Osteoblast (primary cell): ENCODE data around the gene TSSC4. TPM values are rescaled to one million over a fixed set of nuclear protein-coding genes. Genes with fewer than 3 reads are reported as not detected.

Source experiments
- DNase-seq: peaks from one replicate; pipeline ENCODE4 v3.0.0; 2011; ENCODE audit warnings: low spot score, mixed read lengths; ENCODE audit not compliant: insufficient read length; ENCODE audit errors: missing footprints
- H2AFZ ChIP-seq: 2 replicates; pipeline ENCODE4 v1.6.0; 2011; ENCODE audit warnings: mild to moderate bottlenecking, low read length
- H3K27ac ChIP-seq: 2 replicates; pipeline ENCODE4 v1.5.1; 2011; ENCODE audit warnings: mild to moderate bottlenecking, low read depth, low read length, moderate library complexity
- H3K27me3 ChIP-seq: 2 replicates; pipeline ENCODE4 v1.6.0; 2012; ENCODE audit warnings: mild to moderate bottlenecking, control low read depth, inconsistent platforms, low read length, moderate library complexity; ENCODE audit not compliant: insufficient read depth
- H3K36me3 ChIP-seq: 2 replicates; pipeline ENCODE4 v1.5.1; 2011; ENCODE audit warnings: mild to moderate bottlenecking, low read length, control low read depth, moderate library complexity; ENCODE audit not compliant: insufficient read depth
- H3K4me1 ChIP-seq: 2 replicates; pipeline ENCODE4 v1.5.1; 2011; ENCODE audit warnings: mild to moderate bottlenecking, low read length, control low read depth, moderate library complexity; ENCODE audit not compliant: insufficient read depth
- H3K4me2 ChIP-seq: 2 replicates; pipeline ENCODE4 v1.6.0; 2011; ENCODE audit warnings: mild to moderate bottlenecking, low read length; ENCODE audit not compliant: insufficient read depth
- H3K4me3 ChIP-seq: fragments of 200-600 bp; sonication (generic); 3 replicates; pipeline ENCODE4 v1.5.1; 2012; ENCODE audit warnings: mild to moderate bottlenecking, low read length, inconsistent platforms; ENCODE audit not compliant: insufficient read depth
- H3K79me2 ChIP-seq: 2 replicates; pipeline ENCODE4 v1.6.0; 2012; ENCODE audit warnings: mild to moderate bottlenecking, low read length, control low read depth, inconsistent platforms; ENCODE audit not compliant: insufficient read depth
- H3K9me3 ChIP-seq: 2 replicates; pipeline ENCODE4 v1.5.1; 2011; ENCODE audit warnings: low read depth, low read length, control low read depth
- H4K20me1 ChIP-seq: 2 replicates; pipeline ENCODE4 v1.6.0; 2012; ENCODE audit warnings: mild to moderate bottlenecking, low read length, control low read depth; ENCODE audit not compliant: insufficient read depth
- CTCF ChIP-seq: IDR thresholded peaks from 2 replicates; pipeline ENCODE4 v1.5.1; 2011; ENCODE audit warnings: mild to moderate bottlenecking, low read depth, low read length, moderate library complexity; ENCODE audit errors: extremely low read depth
- total RNA-seq: library from RNA; depleted of rRNA; stranded (reverse); fragments of >200 nt; gene quantifications from 2 replicates; pipeline ENCODE4 v1.2.3, GENCODE V29; 2012

The TSSC4 gene
- total RNA-seq, 1 donor: 46.7 TPM

GRCh38 chr11:2381494-2382128 lies 18.9 kb upstream of the TSSC4 start:
- H3K36me3 ChIP-seq: peaks cover 3% of the 10 kb centered on the region
- no peak overlapping the region for H3K4me2 ChIP-seq
- TF ChIP-seq CTCF: no peak
- H3K27ac ChIP-seq: no peak overlapping the region
- H3K4me1 ChIP-seq: peaks cover 19% of the 10 kb centered on the region
- peaks cover 84% of the 10 kb centered on the region for H4K20me1 ChIP-seq
- H3K79me2 ChIP-seq: peaks cover 88% of the 10 kb centered on the region
- no peaks in the 10 kb centered on the region for H3K9me3 ChIP-seq
- no peak for DNase-seq
- H3K4me3 ChIP-seq: no peak overlapping the region
- H3K27me3 ChIP-seq: no peaks in the 10 kb centered on the region
- no peak overlapping the region for H2AFZ ChIP-seq

- no peak for TF ChIP-seq CTCF
- H3K36me3 ChIP-seq: peaks cover 3% of the 10 kb centered on the region
- peaks cover 24% of the 10 kb centered on the region for H3K4me1 ChIP-seq
- H4K20me1 ChIP-seq: peaks cover 86% of the 10 kb centered on the region
- H3K27me3 ChIP-seq: no peaks in the 10 kb centered on the region
- no peak overlapping the region for H3K4me3 ChIP-seq
- no peak overlapping the region for H3K27ac ChIP-seq
- DNase-seq: no peak
- peaks cover 94% of the 10 kb centered on the region for H3K79me2 ChIP-seq
- H2AFZ ChIP-seq: no peak overlapping the region
- H3K9me3 ChIP-seq: no peaks in the 10 kb centered on the region
- no peak overlapping the region for H3K4me2 ChIP-seq
Observed at GRCh38 chr11:2382129-2382517, 18.4 kb upstream of the TSSC4 start.

- H3K4me3 ChIP-seq: no peak overlapping the region
- DNase-seq: peak; percentile 96
Observed at GRCh38 chr11:2382936-2383851, 17.4 kb upstream of the TSSC4 start.

More at GRCh38 chr11:2382936-2383851, 17.4 kb upstream of the TSSC4 start:
- no peak overlapping the region for H2AFZ ChIP-seq
- H3K27me3 ChIP-seq: no peaks in the 10 kb centered on the region
- H3K36me3 ChIP-seq: peaks cover 3% of the 10 kb centered on the region
- H3K27ac ChIP-seq: peak overlapping the region; percentile 37
- H4K20me1 ChIP-seq: peaks cover 93% of the 10 kb centered on the region
- H3K79me2 ChIP-seq: peaks cover 96% of the 10 kb centered on the region
- TF ChIP-seq CTCF: no peak
- H3K4me2 ChIP-seq: no peak overlapping the region
- peaks cover 31% of the 10 kb centered on the region for H3K4me1 ChIP-seq
- H3K9me3 ChIP-seq: no peaks in the 10 kb centered on the region
